Activated T-helper 17 cell treated with anti-CD3 and anti-CD28 coated beads, Interleukin-2, amount 50 U/mL, for 72 hours (primary cell): ENCODE measurements around the gene FMN2. TPM values are rescaled to one million over a fixed set of nuclear protein-coding genes. Genes with fewer than 3 reads are reported as not detected.

Experiments used
- ATAC-seq: fragments of 150-1000 bp; cut with Tn5 transposase; replicated peaks from 2 replicates; pipeline ENCODE4 v1.10.0; 2021; ENCODE audit warnings: mild to moderate bottlenecking, moderate library complexity
- H3K27ac Mint-ChIP-seq: one replicate; pipeline ENCODE4 v1.8.0; 2022; ENCODE audit warnings: mixed read lengths
- H3K27me3 Mint-ChIP-seq: one replicate; pipeline ENCODE4 v1.8.0; 2022; ENCODE audit warnings: mixed read lengths
- H3K36me3 Mint-ChIP-seq: one replicate; pipeline ENCODE4 v1.8.0; 2022; ENCODE audit warnings: low read depth, mild to moderate bottlenecking, mixed read lengths
- H3K4me1 Mint-ChIP-seq: one replicate; pipeline ENCODE4 v1.8.0; 2022; ENCODE audit warnings: mixed read lengths
- H3K4me3 Mint-ChIP-seq: one replicate; pipeline ENCODE4 v1.8.0; 2022; ENCODE audit warnings: mild to moderate bottlenecking, mixed read lengths
- H3K9me3 Mint-ChIP-seq: one replicate; pipeline ENCODE4 v1.8.0; 2022; ENCODE audit warnings: mixed read lengths
- total RNA-seq, 2 donors: library from RNA; stranded (reverse); gene quantifications; one replicate each; pipeline ENCODE4 v1.2.3, GENCODE V29; 2022

Gene FMN2
- total RNA-seq, 2 donors from 2014 or later, result not detected

DNA sequence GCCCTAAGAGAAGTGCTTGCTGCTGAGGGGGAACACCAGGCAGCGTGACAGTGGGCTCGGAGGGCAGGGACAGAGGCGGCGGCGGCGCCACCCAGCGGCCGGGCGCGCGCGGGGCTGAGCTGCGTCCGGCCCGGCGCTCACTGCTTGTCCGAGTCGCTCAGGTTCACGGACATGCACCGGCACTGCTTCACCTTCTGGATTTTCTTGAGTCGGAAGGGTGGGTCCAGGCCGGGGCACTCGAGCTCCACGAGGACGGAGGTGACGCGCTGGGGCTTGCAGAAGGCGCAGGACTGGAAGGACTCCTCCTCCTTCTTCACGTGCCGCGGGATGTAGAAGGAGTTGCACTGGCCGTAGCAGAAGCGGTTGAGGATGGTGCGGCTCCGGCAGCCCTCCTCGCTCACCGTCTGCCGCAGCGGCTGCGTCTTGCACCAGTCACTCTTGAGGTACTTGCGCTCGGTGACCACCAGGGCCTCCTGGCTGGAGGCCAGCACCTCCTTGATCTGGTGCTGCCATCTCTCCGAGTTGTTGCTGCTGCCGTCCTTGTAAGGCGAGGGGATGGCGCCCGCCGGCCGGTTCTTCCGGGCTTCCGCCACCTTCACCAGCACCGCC lies 401.3 kb downstream of the FMN2 start:
- Mint-ChIP-seq H3K9me3 (no peaks in the 10 kb centered on the region), H3K27me3 (no peaks in the 10 kb centered on the region), H3K4me1 (no peaks in the 10 kb centered on the region), H3K27ac (no peak overlapping the region), H3K4me3 (peak overlapping the region; percentile 36), H3K36me3 (no peaks in the 10 kb centered on the region)
- ATAC-seq, result peak; percentile 64

DNA sequence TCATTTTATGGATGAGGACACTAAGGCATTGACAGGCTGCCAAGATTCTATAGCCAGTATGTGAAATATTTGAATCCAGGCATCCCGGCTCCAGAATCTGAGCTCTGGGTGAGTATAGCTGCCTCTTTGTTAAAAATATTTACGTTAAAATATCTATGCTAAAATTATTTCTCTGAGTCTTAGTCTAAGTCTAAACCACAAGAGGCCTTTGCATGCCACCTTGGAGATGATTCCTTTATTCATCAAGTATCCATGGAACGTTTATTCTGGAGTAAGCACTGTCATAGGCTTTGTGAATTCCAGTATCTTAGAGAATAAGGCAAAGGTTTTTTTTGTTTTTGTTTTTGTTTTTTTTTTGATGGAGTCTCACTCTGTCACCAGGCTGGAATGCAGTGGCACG lies 403.9 kb downstream of the FMN2 start:
- no peaks in the 10 kb centered on the region for H3K9me3 Mint-ChIP-seq
- no peaks in the 10 kb centered on the region for H3K27me3 Mint-ChIP-seq
- H3K4me3 Mint-ChIP-seq, result no peak overlapping the region
- H3K4me1 Mint-ChIP-seq, result no peaks in the 10 kb centered on the region
- H3K27ac Mint-ChIP-seq, result no peak overlapping the region
- H3K36me3 Mint-ChIP-seq, result no peaks in the 10 kb centered on the region
- ATAC-seq, result no peak

DNA sequence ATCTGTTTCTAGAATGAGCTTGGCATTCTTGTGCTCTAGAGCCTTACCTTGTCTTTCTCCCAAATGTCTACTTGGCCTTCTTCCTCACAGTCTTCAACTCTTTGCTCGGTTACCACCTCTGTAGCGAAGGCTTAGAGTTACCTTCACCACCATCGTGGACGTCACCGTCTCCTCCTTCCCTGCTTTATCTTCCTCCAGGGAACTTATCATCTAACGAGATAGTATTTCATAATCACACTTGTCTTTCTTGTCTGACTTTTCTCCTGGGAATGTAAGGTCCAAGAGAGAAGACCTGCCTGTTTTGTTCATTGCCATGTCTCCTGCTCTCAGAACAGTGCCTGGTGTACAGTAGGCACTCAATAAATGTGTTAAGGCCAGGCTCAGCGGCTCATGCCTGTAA lies 404.7 kb downstream of the FMN2 start:
- no peak overlapping the region for H3K27ac Mint-ChIP-seq
- no peak for ATAC-seq
- no peak overlapping the region for H3K4me3 Mint-ChIP-seq
- no peaks in the 10 kb centered on the region for H3K36me3 Mint-ChIP-seq
- H3K9me3 Mint-ChIP-seq, result no peaks in the 10 kb centered on the region
- no peaks in the 10 kb centered on the region for H3K4me1 Mint-ChIP-seq
- no peaks in the 10 kb centered on the region for H3K27me3 Mint-ChIP-seq

DNA sequence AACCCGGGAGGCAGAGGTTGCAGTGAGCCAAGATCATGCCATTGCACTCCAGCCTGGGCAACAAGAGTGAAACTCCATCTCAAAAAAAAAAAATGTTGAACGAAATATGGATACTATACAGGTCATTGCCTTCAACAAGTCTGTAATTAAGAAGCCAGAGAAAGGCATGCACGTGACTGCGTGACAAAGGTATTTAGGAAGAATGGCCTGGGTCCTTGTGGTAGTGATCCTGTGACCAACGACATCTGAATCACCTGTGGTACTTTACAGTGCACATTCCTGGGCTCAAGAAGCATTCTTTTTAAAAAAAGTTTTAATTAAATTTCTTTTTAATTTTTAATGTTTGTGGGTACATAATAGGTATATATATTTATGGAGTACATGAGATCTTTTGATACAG lies 405.3 kb downstream of the FMN2 start:
- H3K9me3 Mint-ChIP-seq, result no peaks in the 10 kb centered on the region
- no peaks in the 10 kb centered on the region for H3K4me1 Mint-ChIP-seq
- no peak overlapping the region for H3K27ac Mint-ChIP-seq
- no peaks in the 10 kb centered on the region for H3K36me3 Mint-ChIP-seq
- no peak for ATAC-seq
- no peaks in the 10 kb centered on the region for H3K27me3 Mint-ChIP-seq
- no peak overlapping the region for H3K4me3 Mint-ChIP-seq

DNA sequence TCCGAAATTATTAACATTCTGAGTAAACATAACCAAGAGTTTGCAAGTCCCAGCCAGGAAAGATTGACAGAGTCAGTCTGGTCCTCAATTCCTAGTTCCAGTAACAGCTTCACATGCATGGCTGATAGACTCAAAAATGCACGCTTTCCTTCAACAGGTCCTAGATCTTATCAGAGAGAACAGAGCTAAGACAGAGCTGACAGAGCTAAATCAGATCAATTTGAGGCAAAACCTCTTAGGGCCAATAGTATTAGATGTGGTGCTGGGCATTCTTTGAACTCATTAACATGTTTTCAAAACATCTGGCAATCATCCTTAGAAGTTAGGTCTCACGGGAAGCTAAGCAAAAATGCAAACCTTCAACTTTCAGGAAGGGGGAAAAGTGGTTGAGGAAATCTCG lies 406.2 kb downstream of the FMN2 start:
- Mint-ChIP-seq H3K9me3 (no peaks in the 10 kb centered on the region), H3K27ac (no peak overlapping the region)

DNA sequence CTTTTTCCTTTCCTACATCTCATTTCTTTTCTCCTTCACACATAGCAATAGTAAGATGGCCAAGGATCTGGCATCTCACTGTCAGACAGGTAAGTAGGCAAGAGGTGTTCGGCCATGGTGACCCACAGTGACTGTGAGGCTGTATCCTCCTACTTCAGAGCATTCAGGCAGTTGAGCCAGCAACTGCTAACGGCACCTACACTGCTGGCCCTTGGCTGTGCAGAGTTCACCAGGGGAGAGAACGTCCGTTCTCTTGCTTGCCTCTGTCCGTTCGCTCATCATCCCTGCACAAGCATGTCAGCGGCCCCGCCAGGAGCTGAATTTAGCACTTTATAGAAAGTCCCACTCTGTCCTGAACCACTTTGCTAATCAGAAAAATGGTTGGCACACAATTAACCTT lies 406.7 kb downstream of the FMN2 start:
- Mint-ChIP-seq H3K9me3 (no peaks in the 10 kb centered on the region), H3K4me1 (no peaks in the 10 kb centered on the region), H3K4me3 (no peak overlapping the region), H3K36me3 (no peaks in the 10 kb centered on the region), H3K27ac (peak overlapping the region; percentile 13), H3K27me3 (no peaks in the 10 kb centered on the region)
- no peak for ATAC-seq

More for the DNA sequence above, 406.2 kb downstream of the FMN2 start:
- no peaks in the 10 kb centered on the region for H3K27me3 Mint-ChIP-seq
- H3K36me3 Mint-ChIP-seq, result no peaks in the 10 kb centered on the region
- H3K4me1 Mint-ChIP-seq, result no peaks in the 10 kb centered on the region
- H3K4me3 Mint-ChIP-seq, result no peak overlapping the region
- ATAC-seq, result no peak

DNA sequence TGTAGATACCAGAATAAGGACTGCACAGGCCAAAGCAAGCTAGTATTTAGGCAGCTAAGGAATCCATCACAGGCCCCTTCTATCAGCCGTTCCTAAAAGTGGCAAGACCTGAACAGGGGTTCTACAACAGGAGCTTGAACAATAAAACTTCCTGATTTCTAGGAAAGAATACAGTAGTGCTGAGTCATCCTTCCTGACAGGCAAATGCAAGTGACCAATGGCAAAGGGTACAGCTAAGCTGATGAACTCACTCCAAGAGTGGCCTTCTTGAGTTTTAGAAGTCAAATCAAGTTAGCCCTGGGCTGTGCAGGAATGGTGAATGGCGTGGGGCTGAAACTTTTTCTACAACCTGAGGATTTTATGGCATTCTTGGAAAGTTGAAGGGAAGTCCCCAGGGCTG lies 407.3 kb downstream of the FMN2 start:
- Mint-ChIP-seq H3K4me3 (no peak overlapping the region), H3K27ac (peak overlapping the region; percentile 13), H3K36me3 (no peaks in the 10 kb centered on the region), H3K27me3 (no peaks in the 10 kb centered on the region), H3K4me1 (no peaks in the 10 kb centered on the region), H3K9me3 (no peaks in the 10 kb centered on the region)
- peak; percentile 63 for ATAC-seq

DNA sequence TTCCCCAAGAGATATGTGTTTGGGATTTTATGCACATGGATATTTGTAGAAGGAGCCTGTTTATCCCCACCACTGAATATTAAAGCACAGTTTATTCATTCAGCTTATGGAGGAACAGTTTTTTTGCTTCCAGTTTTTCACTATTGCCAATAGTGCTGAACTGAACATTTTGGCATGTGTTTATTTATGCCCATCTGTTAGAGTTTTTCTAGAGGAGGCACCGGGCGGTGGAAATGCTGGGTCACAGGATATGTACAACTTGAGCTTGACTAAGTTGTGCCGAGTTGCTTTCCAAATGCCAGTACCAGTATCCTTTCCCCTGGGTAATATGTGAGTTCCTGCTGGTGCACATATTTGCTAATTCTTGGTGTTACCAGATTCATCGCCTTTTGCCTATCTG lies 409.0 kb downstream of the FMN2 start:
- Mint-ChIP-seq H3K27ac (no peak overlapping the region), H3K27me3 (no peaks in the 10 kb centered on the region), H3K9me3 (no peaks in the 10 kb centered on the region), H3K36me3 (no peaks in the 10 kb centered on the region), H3K4me3 (no peak overlapping the region), H3K4me1 (no peaks in the 10 kb centered on the region)
- ATAC-seq, result no peak

DNA sequence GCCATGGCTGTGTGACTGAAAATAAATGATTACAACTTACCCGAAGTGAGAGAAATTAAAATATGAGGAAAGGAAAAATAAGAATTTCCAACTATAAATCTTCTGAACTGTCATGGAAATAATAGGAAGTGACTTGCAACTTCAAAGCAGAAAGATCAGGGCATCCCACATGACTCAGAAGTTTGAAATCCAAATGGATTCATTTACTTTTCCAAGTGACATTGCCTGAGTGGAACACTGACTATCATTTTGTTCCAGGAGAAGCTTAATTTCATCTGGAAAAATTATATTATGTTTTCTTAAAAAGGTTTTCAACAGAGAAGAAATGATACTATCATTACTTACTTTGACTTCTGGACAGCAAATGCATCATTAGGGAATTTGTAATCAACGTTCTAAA lies 409.4 kb downstream of the FMN2 start:
- Mint-ChIP-seq H3K4me3 (no peak overlapping the region), H3K4me1 (no peaks in the 10 kb centered on the region), H3K9me3 (no peaks in the 10 kb centered on the region), H3K27me3 (no peaks in the 10 kb centered on the region), H3K36me3 (no peaks in the 10 kb centered on the region), H3K27ac (no peak overlapping the region)
- no peak for ATAC-seq

DNA sequence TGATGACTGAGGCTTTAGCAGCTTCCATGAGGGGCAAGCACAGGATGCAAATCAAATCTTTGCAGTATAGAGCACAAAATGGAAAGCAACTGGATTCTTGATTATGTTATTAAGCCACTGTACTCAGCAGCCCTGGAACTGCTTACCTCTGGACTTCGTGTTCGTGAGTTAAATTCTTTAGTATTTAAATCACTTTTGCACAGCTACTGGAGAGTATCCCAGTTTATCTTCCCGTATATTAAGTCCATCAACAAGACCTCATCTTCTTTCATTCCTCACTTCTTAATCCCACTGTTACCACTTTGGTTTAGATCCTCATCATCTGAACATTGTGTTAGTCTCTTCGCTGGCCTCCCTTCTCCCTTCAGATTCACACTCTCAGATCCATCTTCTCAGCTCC lies 411.4 kb downstream of the FMN2 start:
- no peak overlapping the region for H3K4me3 Mint-ChIP-seq
- no peak for ATAC-seq
- no peaks in the 10 kb centered on the region for H3K36me3 Mint-ChIP-seq
- H3K9me3 Mint-ChIP-seq, result no peaks in the 10 kb centered on the region
- H3K27me3 Mint-ChIP-seq, result no peaks in the 10 kb centered on the region
- peaks cover 4% of the 10 kb centered on the region for H3K4me1 Mint-ChIP-seq
- H3K27ac Mint-ChIP-seq, result no peak overlapping the region

DNA sequence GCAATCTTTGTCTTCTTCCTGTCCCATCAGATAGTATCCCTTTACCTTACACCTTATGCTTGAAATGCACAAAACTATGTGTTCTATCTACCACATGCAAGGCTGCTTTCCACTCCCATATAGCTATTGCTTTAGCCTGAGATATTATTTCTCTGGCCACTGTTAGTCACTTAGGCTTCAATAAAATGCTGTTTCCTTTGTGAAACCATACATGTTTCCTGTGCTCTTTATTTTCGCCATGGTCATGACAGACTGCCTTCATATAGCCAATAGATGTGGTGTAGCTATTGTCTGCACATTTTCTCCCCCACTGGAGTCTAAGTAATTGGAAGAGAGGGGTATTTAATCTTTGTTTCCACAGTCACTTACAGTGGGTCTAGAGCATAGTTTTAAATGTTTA lies 411.9 kb downstream of the FMN2 start:
- Mint-ChIP-seq H3K36me3 (no peaks in the 10 kb centered on the region), H3K9me3 (no peaks in the 10 kb centered on the region), H3K27ac (no peak overlapping the region), H3K4me1 (peaks cover 4% of the 10 kb centered on the region), H3K4me3 (no peak overlapping the region), H3K27me3 (no peaks in the 10 kb centered on the region)
- ATAC-seq, result peak; percentile 52

DNA sequence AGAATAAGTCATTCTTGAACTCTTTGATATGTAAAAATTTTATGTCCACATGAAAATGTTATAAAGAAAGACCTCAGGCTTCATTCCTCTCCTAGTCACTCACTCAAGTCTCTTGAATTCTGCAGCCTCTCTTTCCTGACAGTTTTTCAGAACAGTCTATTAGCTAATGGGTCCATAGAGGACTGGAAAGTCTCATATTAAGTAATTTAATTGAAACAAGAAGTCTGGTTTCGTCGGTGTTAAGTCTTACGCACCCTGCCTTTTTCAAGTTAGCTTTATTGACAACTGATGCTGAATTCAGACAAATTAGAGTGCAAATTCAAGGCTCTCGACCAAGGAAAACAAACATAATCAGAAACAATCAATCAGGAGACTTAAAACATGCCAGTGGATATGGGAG lies 414.5 kb downstream of the FMN2 start:
- no peak for ATAC-seq
- H3K36me3 Mint-ChIP-seq, result no peaks in the 10 kb centered on the region
- no peaks in the 10 kb centered on the region for H3K9me3 Mint-ChIP-seq
- H3K4me3 Mint-ChIP-seq, result no peak overlapping the region
- H3K27ac Mint-ChIP-seq, result no peak overlapping the region
- H3K27me3 Mint-ChIP-seq, result no peaks in the 10 kb centered on the region
- peaks cover 4% of the 10 kb centered on the region for H3K4me1 Mint-ChIP-seq

DNA sequence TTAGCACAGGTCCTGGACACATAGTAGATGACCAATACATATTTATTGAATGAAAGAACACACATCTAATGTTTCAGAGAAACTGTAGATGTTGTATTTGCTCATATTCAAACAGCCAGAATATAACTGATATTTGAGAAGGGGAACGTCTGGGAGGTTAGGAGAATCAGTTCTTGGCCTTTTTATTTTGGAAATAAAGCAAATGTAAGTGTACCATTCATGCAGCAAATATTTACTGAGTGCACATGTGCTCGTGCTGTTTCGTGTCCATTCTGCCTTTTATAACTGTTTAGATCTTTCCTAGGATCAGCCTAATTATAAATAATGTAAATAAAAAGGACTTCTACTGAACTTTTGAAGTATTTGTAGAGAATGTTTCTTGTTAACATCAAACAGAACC lies 416.5 kb downstream of the FMN2 start:
- H3K27me3 Mint-ChIP-seq, result no peaks in the 10 kb centered on the region
- H3K9me3 Mint-ChIP-seq, result no peaks in the 10 kb centered on the region
- H3K4me1 Mint-ChIP-seq, result peaks cover 4% of the 10 kb centered on the region
- H3K27ac Mint-ChIP-seq, result no peak overlapping the region
- no peaks in the 10 kb centered on the region for H3K36me3 Mint-ChIP-seq
- no peak for ATAC-seq
- no peak overlapping the region for H3K4me3 Mint-ChIP-seq

DNA sequence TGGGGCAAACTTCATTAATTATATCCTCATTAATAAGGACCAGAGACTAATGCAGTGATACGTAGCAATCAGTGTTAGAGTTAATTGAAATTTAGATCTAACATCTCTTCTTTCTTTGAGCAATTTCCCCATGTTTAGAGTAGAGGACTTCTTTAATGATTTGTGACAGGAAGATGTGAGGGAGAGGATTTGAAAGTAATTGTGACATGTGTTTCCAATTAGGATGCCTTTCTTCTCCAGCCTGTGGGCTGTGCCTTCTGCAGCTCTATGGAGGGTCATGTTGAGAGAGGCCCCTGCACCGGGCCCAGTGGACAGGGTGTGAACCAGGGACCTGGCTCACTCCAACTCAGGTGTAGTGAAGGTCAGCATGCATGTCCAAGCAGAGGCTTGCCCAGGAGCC lies 417.3 kb downstream of the FMN2 start:
- Mint-ChIP-seq H3K27me3 (no peaks in the 10 kb centered on the region), H3K9me3 (no peaks in the 10 kb centered on the region), H3K36me3 (no peaks in the 10 kb centered on the region), H3K4me1 (peaks cover 4% of the 10 kb centered on the region), H3K4me3 (no peak overlapping the region), H3K27ac (no peak overlapping the region)
- ATAC-seq, result no peak

DNA sequence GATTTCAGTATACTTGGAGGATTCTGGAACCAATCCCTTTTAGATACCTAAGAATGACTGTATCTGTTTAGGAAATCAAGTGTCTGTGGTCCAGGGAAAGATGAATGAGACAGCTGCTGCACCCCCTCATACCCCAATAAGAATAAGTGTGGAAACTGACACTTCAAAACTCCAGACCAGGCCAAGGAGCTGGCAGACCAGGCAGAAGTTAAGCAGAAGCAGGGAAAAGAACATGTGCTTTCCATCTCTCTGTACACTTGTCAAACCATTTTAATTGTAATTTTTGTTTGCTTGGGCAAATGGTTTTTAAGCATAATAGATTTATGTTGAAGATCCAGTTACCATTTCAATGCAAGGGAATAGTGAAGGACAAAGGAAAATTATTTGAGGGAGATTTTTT lies 420.1 kb downstream of the FMN2 start:
- Mint-ChIP-seq H3K4me3 (no peak overlapping the region), H3K27me3 (no peaks in the 10 kb centered on the region), H3K27ac (no peak overlapping the region), H3K36me3 (no peaks in the 10 kb centered on the region), H3K9me3 (no peaks in the 10 kb centered on the region), H3K4me1 (peaks cover 4% of the 10 kb centered on the region)
- no peak for ATAC-seq

DNA sequence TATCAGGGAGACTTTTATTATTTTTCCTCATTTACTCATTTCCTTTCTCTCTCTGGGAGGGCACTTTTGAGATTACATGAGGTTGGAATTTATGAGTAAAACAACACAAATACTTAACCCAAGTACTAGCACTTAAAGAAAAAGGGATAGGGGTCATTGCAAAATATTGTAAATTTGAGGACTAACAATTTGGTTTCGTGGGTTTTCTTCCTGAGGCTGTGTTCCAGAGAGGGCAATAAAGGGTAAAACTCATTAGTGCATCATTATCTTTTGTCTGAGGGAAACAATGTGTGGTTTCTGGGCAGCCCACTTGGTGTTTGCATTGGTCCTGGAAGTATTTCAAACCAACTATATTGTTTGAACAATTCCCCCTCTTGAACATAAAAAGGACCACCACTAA lies 423.8 kb downstream of the FMN2 start:
- ATAC-seq, result no peak
- Mint-ChIP-seq H3K36me3 (no peaks in the 10 kb centered on the region), H3K4me3 (no peak overlapping the region), H3K27me3 (no peaks in the 10 kb centered on the region), H3K4me1 (no peaks in the 10 kb centered on the region), H3K27ac (no peak overlapping the region), H3K9me3 (peaks cover 3% of the 10 kb centered on the region)
